GM12873 (cell line): ENCODE data around the gene MRTFA.

Source experiments
- TF ChIP-seq, protein P1 (sequence below): IDR thresholded peaks from 2 replicates; pipeline ENCODE4 v1.5.1; 2012; ENCODE audit warnings: low read depth, mild to moderate bottlenecking, moderate library complexity, low read length, control low read depth; ENCODE audit not compliant: insufficient read depth; ENCODE audit errors: missing control alignments

MRTFA gene

GRCh38 chr22:40462195-40462984, 174.1 kb downstream of the MRTFA start:
- TF ChIP-seq, protein P1, sequence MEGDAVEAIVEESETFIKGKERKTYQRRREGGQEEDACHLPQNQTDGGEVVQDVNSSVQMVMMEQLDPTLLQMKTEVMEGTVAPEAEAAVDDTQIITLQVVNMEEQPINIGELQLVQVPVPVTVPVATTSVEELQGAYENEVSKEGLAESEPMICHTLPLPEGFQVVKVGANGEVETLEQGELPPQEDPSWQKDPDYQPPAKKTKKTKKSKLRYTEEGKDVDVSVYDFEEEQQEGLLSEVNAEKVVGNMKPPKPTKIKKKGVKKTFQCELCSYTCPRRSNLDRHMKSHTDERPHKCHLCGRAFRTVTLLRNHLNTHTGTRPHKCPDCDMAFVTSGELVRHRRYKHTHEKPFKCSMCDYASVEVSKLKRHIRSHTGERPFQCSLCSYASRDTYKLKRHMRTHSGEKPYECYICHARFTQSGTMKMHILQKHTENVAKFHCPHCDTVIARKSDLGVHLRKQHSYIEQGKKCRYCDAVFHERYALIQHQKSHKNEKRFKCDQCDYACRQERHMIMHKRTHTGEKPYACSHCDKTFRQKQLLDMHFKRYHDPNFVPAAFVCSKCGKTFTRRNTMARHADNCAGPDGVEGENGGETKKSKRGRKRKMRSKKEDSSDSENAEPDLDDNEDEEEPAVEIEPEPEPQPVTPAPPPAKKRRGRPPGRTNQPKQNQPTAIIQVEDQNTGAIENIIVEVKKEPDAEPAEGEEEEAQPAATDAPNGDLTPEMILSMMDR, result no peak

GRCh38 chr22:40453671-40454070, 182.8 kb downstream of the MRTFA start:
- TF ChIP-seq, protein P1, result no peak

DNA sequence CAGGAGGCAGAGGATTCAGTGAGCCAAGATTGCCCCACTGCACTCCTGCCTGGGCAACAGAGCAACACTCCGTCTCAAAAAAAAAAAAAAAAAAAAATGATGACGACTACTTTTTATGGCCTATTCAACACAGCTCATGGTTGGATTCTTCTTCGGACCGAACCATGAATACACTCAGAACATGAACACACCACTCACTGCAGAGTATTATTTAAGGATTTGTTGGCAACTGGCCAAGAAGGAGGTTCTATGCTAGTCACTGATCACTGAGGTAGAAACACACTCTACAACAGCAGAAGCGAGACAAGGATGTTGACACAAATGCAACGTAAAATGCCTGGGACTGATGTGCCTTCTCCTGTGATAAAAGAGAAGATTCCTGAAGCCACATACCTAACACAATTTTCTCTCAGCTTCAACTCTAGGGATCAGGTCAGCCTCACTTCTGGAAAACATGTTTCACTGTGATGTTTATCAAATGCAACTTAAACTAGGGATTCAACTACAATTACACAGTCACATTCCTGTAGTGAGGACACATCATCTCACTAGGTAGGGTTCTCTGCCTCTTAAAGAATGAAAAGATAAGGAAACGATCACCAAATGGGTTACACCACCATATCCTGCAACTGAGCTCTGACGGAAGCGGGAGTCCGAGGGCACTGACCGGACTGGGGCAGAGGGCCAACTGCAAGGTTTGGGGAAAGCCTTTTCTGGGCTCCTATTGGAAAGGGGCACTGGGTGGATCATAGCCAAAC, 183.6 kb downstream of the MRTFA start:
- TF ChIP-seq, protein P1, result no peak

DNA sequence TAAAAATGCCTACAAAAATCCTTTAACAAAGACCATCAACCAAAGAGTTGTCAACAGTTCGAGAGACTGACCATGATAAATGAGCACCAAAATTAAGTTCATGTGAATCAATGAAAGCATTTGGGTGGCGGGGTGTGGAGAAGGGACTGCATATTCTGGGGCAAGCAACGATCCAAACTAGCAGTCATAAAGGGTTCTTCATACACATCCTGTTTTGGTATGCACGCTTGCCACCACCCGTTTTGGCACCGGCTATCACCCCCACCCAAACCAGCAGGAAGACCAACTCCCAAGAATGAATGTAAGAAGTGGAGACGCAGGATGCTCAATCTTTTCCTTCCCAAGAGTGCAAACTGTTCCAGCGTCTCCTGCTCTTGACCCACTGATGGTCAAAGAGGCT, 185.3 kb downstream of the MRTFA start:
- TF ChIP-seq, protein P1, result no peak

DNA sequence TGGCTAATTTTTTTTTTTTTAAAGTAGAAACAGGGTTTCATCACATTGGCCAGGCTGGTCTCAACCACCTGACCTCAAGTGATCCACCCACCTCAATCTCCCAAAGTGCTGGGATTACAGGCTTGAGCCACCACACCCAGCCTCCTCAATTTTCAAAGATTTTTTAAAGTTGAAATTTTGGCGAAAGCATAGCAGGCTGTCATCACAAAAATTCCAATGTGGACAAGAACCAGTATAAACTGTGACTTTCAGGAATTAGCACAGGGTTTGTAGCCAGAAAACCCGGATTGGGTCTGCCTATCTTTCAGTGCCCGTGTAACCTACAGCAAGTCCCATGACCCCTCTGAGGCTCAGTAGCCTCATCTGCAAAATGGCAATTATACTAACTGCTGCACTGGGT, 185.9 kb downstream of the MRTFA start:
- TF ChIP-seq, protein P1, result no peak

DNA sequence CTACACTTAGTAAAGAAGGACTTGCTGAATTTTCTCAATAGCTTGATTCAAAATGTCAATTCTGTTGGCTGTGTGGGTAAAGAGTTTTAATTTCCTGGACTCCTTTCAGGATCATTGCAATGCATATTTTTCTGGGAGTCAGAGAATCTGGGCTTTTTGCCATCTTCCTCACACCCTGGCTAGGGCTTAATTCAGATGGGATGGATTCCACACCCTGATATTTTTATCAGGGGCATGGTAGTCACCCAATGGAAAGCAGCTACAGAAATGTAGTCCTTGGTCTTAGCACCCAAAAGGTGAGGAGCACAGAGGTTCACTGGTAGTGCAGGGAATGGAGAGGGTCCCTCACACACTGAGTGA, 186.9 kb downstream of the MRTFA start:
- TF ChIP-seq, protein P1, result no peak

DNA sequence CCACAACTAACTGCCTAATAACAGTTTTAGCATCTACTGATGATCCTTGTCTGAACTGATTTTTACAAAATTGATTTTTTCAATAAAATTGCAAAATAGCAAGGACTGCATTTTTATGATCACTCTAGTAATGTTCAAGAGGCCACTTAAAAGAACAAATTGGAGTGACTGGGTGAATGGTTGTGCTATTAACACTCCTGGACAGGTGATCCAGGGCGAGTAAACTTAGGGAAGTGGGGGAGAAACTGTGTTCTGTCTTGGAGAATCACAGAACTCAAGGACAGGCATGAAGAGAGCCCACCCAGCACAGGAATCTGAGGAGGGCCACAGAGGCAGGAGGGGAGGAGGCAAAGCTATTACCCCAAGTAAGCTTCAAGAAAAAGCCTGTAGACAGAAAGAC, 190.3 kb downstream of the MRTFA start:
- TF ChIP-seq, protein P1, result no peak
